Lung microvascular endothelial cell (primary cell): Measurements from ENCODE around the gene FAM168B. TPM values are rescaled to one million over a fixed set of nuclear protein-coding genes. Genes with fewer than 3 reads are reported as not detected.
A peak's percentile ranks its signal among the peaks of the same experiment; 100 is the strongest.

Experiments
- DNase-seq, 2 donors: peaks; one replicate each; pipeline versions ENCODE4 v3.0.0 to v3.0.0-alpha.2; 2010; ENCODE audit warnings: low read depth in 2 of 2
- total RNA-seq: library from RNA; depleted of rRNA; stranded (reverse); fragments of >200 nt; gene quantifications from 2 replicates; pipeline ENCODE4 v1.2.1, GENCODE V29; 2014

Gene FAM168B
- total RNA-seq, 1 donor from 2014 or later, result 81.2 TPM

DNA sequence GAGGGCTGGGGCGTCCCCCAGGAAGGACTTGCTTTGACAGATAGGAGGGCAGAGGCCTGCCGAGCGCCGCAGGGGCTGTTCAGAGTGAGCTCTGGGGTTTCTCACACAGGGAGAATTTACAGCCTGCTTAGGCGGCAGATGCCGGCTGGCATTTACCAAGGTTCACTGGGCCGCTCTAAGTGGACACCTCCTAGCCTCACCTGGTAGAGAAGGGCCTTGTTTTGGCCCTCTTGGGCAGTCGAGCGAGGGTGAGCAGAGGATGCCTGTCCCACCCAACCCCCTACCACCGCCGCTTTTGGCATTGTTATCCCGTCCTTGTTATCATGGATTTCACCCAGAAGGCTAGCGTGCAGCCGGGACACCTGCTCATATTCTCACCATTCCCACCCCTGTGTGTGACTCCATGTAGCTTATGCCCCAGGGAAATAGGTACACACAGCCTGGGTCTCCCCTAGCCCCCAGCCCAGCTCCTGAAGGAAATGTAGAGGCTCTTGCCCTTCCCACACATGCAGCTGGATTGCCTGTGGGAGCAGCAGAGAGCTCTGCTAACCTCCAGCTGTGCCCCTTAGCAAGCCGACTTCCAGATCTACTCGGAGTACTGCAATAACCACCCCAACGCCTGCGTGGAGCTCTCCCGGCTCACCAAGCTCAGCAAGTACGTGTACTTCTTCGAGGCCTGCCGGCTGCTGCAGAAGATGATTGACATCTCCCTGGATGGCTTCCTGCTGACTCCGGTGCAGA lies 52.4 kb downstream of the FAM168B start:
- peak; percentile 15 to 21 for DNase-seq

GRCh38 chr2:131039908-131040660 lies 53.2 kb downstream of the FAM168B start:
- DNase-seq, result no peak

GRCh38 chr2:131039535-131039907 lies 53.7 kb downstream of the FAM168B start:
- no peak for DNase-seq

DNA sequence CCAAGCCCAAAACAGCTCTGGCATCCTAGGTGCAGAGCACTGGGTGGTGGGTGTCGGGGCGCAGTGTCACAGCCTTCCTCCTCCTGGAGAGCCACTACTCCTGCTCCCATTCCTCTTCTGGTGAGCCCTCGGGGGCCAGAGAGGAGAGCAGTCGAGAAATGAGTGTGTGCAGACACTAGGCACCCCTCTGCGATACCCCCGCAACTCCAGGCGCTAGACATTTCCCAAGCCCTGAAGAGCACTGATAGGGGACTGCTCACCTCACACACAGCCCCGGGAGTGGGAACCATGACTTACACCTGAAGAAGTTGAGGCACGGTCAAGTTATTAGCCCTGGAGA lies 54.2 kb downstream of the FAM168B start:
- DNase-seq, result no peak

DNA sequence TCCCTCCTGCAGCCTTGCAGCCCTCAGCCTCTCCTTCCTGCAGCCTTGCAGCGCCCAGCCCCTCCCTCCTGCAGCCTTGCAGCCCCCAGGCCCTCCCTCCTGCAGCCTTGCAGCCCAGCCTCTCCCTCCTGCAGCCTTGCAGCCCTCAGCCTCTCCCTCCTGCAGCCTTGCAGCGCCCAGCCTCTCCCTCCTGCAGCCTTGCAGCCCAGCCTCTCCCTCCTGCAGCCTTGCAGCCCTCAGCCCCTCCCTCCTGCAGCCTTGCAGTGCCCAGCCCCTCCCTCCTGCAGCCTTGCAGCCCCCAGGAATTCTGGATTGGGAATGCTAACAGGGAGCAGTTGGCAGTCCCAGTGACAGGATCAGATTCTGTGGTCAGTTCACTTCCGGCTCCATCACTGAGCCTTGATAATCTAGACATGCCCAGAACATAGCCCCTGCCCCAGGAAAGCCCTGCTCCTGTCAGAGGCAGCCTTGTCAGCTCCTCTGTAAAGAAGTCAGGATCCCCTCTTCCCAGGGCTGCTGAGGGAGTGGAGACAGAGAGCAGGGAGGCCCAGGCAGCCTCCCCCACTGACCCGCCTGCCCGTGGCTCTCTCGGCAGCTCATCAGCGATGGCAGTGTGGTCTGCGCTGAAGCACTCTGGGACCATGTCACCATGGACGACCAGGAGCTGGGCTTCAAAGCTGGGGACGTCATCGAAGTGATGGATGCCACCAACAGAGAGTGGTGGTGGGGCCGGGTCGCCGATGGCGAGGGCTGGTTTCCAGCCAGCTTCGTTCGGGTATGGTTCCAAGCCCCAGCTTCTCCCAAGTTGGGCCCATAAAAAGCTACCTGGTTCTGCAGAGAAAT lies 54.8 kb downstream of the FAM168B start:
- no peak for DNase-seq

- DNase-seq, result no peak
Measured at GRCh38 chr2:131037398-131038257, 55.6 kb downstream of the FAM168B start.

DNA sequence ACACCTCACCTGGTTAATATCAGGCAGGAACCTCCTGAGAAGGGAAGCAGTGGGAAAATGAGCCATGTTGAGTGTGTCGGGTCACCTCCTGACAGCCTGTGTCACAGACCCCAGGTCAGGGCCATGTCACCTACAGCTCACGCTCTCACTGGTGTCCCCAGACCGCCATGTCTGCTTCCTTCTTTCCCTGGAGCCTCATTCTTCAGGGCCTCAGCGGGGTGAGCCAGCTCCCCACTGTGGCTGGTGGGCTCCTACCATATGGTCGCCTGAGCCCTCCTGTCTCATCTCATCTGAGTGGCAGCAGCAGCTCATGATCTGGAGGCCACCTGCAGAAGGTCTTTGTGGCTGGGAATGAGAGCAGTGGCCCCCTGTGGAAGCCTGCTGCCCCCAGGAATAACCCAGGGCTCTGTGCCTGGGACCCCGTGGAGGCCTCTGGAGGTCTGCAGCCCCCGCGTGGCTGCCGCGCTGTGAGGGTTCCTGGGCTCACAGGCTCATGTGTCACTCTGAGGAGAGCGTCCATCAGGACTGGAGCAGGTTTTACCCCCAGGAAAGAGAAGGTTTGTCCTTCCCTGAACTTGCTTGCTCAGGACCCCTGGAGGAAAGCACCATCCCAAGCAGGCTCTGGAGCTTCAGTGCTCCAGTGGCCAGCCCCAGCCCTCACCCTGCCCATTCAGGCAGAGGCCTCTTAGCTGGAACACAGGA lies 56.4 kb downstream of the FAM168B start:
- no peak for DNase-seq

- no peak for DNase-seq
Measured at GRCh38 chr2:131036269-131036668, 57.0 kb downstream of the FAM168B start.

DNA sequence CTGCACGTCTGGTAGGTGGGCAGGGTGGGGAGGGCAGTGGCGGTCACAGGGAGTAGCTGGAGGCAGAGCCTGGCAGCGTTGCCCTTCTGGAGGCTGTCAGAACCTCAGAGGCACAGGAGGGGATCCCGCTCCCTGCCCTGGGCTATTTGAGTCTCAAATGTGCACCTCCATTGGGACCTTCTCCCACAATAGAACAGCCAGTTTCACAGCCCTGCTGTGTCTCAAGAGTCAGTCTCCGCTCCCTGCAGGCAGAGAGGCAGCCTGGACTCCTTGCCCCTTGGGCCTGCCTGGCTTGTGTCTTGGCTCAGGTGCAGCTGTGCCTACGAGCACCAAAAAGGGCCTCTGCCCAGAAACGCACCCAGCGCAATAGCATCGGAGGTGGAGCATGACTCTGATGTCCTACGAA lies 57.4 kb downstream of the FAM168B start:
- DNase-seq, result no peak

- no peak for DNase-seq
Measured at GRCh38 chr2:131035112-131035825, 58.0 kb downstream of the FAM168B start.

GRCh38 chr2:131034122-131035051 lies 58.9 kb downstream of the FAM168B start:
- no peak for DNase-seq

DNA sequence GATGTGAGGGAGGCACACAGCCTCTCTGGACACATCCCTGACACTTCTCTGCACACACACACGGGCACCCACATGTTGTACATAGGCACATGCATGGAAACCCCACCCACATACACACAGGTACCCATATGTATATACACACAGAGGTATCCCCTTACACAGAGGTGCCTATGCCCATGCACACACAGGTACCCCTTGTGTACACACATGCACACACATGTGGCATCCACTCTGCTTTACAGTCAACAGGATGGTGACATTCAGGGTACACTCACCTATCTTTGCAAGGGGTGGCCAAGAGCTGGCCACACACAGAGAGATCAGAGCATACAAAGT lies 59.5 kb downstream of the FAM168B start:
- no peak for DNase-seq

DNA sequence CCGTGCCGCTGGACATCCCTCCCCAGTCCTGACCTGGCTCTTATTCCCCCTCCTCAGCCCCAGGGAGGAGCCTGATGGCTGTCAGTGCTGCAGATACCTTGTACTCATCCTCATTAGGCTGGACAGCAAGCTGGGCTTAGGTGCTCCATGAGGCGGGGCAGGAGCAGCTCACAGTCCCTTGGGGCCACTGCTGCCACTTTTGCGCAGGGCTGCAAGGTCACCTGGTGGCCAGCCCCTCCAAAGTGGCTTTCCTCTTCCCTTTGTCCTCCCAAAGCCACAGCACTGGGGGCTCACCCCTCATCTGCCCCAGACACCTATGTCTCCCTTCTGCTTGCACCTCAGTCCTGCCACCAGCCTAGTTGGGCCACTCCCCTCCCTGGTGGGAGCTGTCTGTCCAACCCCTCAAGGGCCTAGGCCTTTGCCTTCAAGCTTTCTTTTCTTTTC lies 60.8 kb downstream of the FAM168B start:
- no peak for DNase-seq

GRCh38 chr2:131031875-131032274 lies 61.4 kb downstream of the FAM168B start:
- DNase-seq, result no peak

DNA sequence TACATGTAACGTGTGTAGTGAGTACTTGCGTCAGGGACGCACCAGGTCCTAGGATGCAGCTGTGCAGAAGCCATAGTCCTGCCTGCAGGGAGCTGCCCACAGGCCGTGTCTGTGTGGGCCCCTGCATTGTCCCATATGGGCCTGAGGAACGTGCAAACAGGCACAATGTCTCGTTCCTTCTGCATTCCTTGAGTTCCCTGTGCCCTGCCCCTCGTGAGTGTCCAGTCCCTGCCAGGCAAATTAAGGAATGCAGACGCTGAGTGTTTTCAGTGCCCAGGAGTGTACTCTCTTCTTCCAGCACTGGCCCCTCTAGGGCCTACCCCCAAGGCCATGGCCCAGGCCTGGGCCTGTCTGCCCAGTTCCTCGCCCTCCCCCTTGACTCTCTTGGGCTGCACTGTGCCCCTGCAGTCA lies 61.8 kb downstream of the FAM168B start:
- DNase-seq, result no peak

- no peak for DNase-seq
Measured at GRCh38 chr2:131030478-131030971, 62.7 kb downstream of the FAM168B start.

- no peak for DNase-seq
Measured at GRCh38 chr2:131029812-131030211, 63.4 kb downstream of the FAM168B start.

GRCh38 chr2:131027566-131028528 lies 65.4 kb downstream of the FAM168B start:
- no peak for DNase-seq
